Endothelial cell of umbilical vein (primary cell): ENCODE measurements around the gene DAAM1.

ENCODE experiments used
- CTCF ChIP-seq, 2 donors: IDR thresholded peaks; 1 replicate in 1 of 2; 2 replicates in 1 of 2; pipeline ENCODE4 v1.5.1; 2011; ENCODE audit warnings: low read length in 2 of 2, mild to moderate bottlenecking in 2 of 2, moderate library complexity in 2 of 2, control low read depth in 1 of 2, inconsistent platforms in 1 of 2, low read depth in 1 of 2; ENCODE audit not compliant: insufficient read depth in 1 of 2; ENCODE audit errors: extremely low read depth in 1 of 2
- POLR2A ChIP-seq: IDR thresholded peaks from 2 replicates; pipeline ENCODE4 v1.6.1; 2012; ENCODE audit warnings: low read depth, mild to moderate bottlenecking, control low read depth, low read length

GRCh38 chr14:59294662-59294992, 106.2 kb downstream of the DAAM1 start:
- TF ChIP-seq POLR2A = no peak
- no peak for TF ChIP-seq CTCF (IDR thresholded peaks at IDR 0.05; ENCODE audit: extremely low read depth in 1 of 2, insufficient read depth in 1 of 2, low read depth in 1 of 2, low read length in 2 of 2)
